Esophagus muscularis mucosa (tissue), 4 donors: ENCODE data around the gene RUNX2. TPM values are rescaled to one million over a fixed set of nuclear protein-coding genes. Genes with fewer than 3 reads are reported as not detected.

Source experiments
- DNase-seq: peaks from one replicate; pipeline ENCODE4 v3.0.0-alpha.2; 2017; ENCODE audit errors: extremely low spot score
- H3K27ac ChIP-seq, 4 donors: fragments of 200-600 bp; sonication (generic); replicated peaks in 1 of 4; 1 replicate in 3 of 4; 2 replicates in 1 of 4; pipeline ENCODE4 v1.5.1; 2016 to 2019; ENCODE audit warnings: mild to moderate bottlenecking in 1 of 4
- H3K27me3 ChIP-seq, 4 donors: fragments of 200-600 bp; sonication (generic); one replicate each; pipeline versions ENCODE4 v1.5.1 to v1.6.0; 2016 to 2019
- H3K36me3 ChIP-seq, 4 donors: fragments of 200-600 bp; sonication (generic); one replicate each; pipeline ENCODE4 v1.5.1; 2016 to 2019
- H3K4me1 ChIP-seq, 4 donors: fragments of 200-600 bp; sonication (generic); one replicate each; pipeline ENCODE4 v1.5.1; 2016 to 2019
- H3K4me3 ChIP-seq, 4 donors: fragments of 200-600 bp; sonication (generic); 1 replicate in 2 of 4; 2 replicates in 2 of 4; pipeline ENCODE4 v1.5.1; 2016 to 2019; ENCODE audit warnings: mild to moderate bottlenecking in 4 of 4, moderate library complexity in 1 of 4
- H3K9me3 ChIP-seq, 4 donors: fragments of 200-600 bp; sonication (generic); 1 replicate in 3 of 4; 2 replicates in 1 of 4; pipeline ENCODE4 v1.5.1; 2016 to 2019
- CTCF ChIP-seq, 3 experiments: fragments of 200-600 bp in 2 of 3; fragments of 450-650 bp in 1 of 3; sonication (generic) in 2 of 3; IDR thresholded peaks; one replicate each; pipeline ENCODE4 v1.5.1; 2017 to 2019; ENCODE audit warnings: antibody characterized with exemption in 3 of 3, mild to moderate bottlenecking in 2 of 3, moderate library complexity in 1 of 3
- EP300 ChIP-seq: sonication (generic); formaldehyde crosslinking; IDR thresholded peaks from one replicate; pipeline ENCODE4 v1.6.1; 2017; ENCODE audit warnings: antibody characterized with exemption
- POLR2A ChIP-seq: fragments of 450-650 bp; IDR thresholded peaks from one replicate; pipeline ENCODE4 v1.6.1; 2017; ENCODE audit warnings: antibody characterized with exemption, moderate library complexity, mild to moderate bottlenecking, low read depth
- POLR2AphosphoS5 ChIP-seq, 2 donors: sonication (generic); formaldehyde crosslinking; IDR thresholded peaks; one replicate each; pipeline ENCODE4 v1.6.1; 2017; ENCODE audit warnings: antibody characterized with exemption in 2 of 2
- WGBS: methylation state at CpG from one replicate; pipeline ENCODE4 v1.1.5; 2018; 5-methylcytosine and 5-hydroxymethylcytosine counted together
- intact Hi-C: fragments of 100-400 bp; cut with DNase I; formaldehyde crosslinking; loops from one replicate; pipeline ENCODE4 v1.15.1; 2023
- total RNA-seq, 4 donors: library from RNA; depleted of rRNA; stranded (reverse); fragments of >200 nt; gene quantifications; one replicate each; pipeline versions ENCODE4 v1.1.0 to v1.2.1, GENCODE V29; 2016

The RUNX2 gene
- total RNA-seq, 4 donors from 2014 or later = 1.0 to 1.6 (median 1.4) TPM

GRCh38 chr6:45467853-45468252 is 139.7 kb downstream of the RUNX2 start:
- Histone ChIP-seq H3K36me3 (no peaks in the 10 kb centered on the region), H3K4me1 (no peaks in the 10 kb centered on the region), H3K27me3 (no peaks in the 10 kb centered on the region), H3K4me3 (no peak overlapping the region), H3K27ac (no peak overlapping the region), H3K9me3 (no peaks in the 10 kb centered on the region)
- 92% methylated on average over 3 of the region's 3 CpGs for WGBS
- no peak for DNase-seq
- TF ChIP-seq CTCF (IDR thresholded peaks at IDR 0.05) (no peak), POLR2A (no peak), POLR2AphosphoS5 (IDR thresholded peaks at IDR 0.05) (no peak), EP300 (no peak)
- intact Hi-C loops = no loop called here

- Histone ChIP-seq H3K36me3 (no peaks in the 10 kb centered on the region), H3K9me3 (no peaks in the 10 kb centered on the region), H3K4me3 (no peak overlapping the region), H3K27ac (no peak overlapping the region), H3K4me1 (no peaks in the 10 kb centered on the region), H3K27me3 (no peaks in the 10 kb centered on the region)
- DNase-seq = no peak
- WGBS = 86% methylated on average over 4 of the region's 4 CpGs
- no peak for TF ChIP-seq POLR2AphosphoS5 (IDR thresholded peaks at IDR 0.05)
- TF ChIP-seq POLR2A = no peak
- TF ChIP-seq CTCF (IDR thresholded peaks at IDR 0.05) = no peak
- TF ChIP-seq EP300 = no peak
- intact Hi-C loops = no loop called here
Observed at GRCh38 chr6:45469663-45470062, 141.5 kb downstream of the RUNX2 start.

DNA sequence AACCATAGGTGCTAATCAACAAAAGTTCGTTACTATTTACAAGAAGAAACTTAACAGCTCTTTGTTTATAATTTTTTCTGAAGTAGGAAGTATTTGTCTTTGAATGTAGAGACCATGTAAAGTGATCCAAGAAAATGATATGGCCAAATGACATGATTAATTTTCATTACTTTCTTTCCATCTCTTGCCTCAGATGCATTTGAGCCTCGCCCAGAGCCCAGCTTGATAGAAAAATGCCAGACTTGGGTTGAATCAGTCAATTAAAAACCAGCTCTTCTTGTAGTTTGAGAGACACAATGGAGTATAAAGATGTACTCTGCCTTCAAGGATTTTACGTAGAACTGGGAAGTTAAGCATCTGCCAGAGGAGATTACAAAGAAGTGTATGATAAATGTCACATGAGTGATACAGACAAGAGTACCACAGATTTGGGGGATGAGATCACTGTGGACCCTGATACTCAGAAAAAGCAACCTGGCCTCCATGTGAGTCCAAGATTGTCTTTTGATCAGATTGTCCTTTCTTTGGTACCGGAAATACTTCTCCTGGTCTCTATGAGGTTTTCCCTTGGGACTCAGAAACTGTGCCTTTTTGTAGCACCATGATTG is 142.1 kb downstream of the RUNX2 start:
- no peak for TF ChIP-seq POLR2AphosphoS5 (IDR thresholded peaks at IDR 0.05)
- no peak for TF ChIP-seq EP300
- TF ChIP-seq CTCF (IDR thresholded peaks at IDR 0.05) = no peak
- no peak for TF ChIP-seq POLR2A
- H3K27ac ChIP-seq = no peak overlapping the region
- 85% methylated on average over 4 of the region's 4 CpGs for WGBS
- H3K4me1 ChIP-seq = no peaks in the 10 kb centered on the region
- no peak for DNase-seq
- H3K27me3 ChIP-seq = no peaks in the 10 kb centered on the region
- H3K4me3 ChIP-seq = no peak overlapping the region
- intact Hi-C loops = no loop called here
- H3K9me3 ChIP-seq = no peaks in the 10 kb centered on the region
- no peaks in the 10 kb centered on the region for H3K36me3 ChIP-seq

DNA sequence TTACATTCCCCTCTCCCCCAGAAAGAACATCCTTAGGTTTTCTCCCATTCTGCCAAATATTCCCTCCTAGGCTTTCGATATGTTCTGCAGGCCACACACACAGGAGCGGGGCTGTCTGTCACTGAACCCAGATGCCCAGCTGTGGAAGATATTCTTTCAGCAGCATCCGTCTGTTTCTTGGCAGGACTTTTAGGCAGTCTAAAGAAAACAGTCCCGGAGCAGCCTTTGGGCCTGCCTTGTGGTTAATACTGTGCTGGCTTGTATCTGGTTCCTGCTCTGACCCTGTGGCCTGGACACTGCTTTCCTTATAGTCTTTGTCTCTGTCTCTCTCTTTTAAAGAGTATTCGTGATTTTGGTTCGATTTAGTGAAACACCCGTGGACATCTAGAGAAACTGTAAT is 144.3 kb downstream of the RUNX2 start:
- no peaks in the 10 kb centered on the region for H3K4me1 ChIP-seq
- no peaks in the 10 kb centered on the region for H3K27me3 ChIP-seq
- H3K27ac ChIP-seq = no peak overlapping the region
- DNase-seq = no peak
- H3K9me3 ChIP-seq = no peaks in the 10 kb centered on the region
- no peak overlapping the region for H3K4me3 ChIP-seq
- intact Hi-C loops = no loop called here
- TF ChIP-seq POLR2AphosphoS5 (IDR thresholded peaks at IDR 0.05) (no peak), CTCF (IDR thresholded peaks at IDR 0.05) (no peak), POLR2A (no peak), EP300 (no peak)
- no peaks in the 10 kb centered on the region for H3K36me3 ChIP-seq
- 73% methylated on average over 7 of the region's 7 CpGs for WGBS
